Activated CD8-positive, alpha-beta memory T cell treated with anti-CD3 and anti-CD28 coated beads, Interleukin-2, amount 50 U/mL, for 24 hours (primary cell): ENCODE data around the gene GLCE.

Source experiments
- DNase-seq: peaks from one replicate; pipeline ENCODE4 v3.0.0-alpha.2; 2020; ENCODE audit errors: extremely low read depth

The GLCE gene

GRCh38 chr15:69206079-69206478 lies 45.6 kb downstream of the GLCE start:
- DNase-seq, result no peak

GRCh38 chr15:69209661-69210060 lies 49.2 kb downstream of the GLCE start:
- no peak for DNase-seq

GRCh38 chr15:69210574-69210973 lies 50.1 kb downstream of the GLCE start:
- no peak for DNase-seq

- no peak for DNase-seq
Measured at GRCh38 chr15:69213786-69214185, 53.4 kb downstream of the GLCE start.

GRCh38 chr15:69215314-69216035 lies 55.0 kb downstream of the GLCE start:
- DNase-seq, result no peak

GRCh38 chr15:69217381-69217780 lies 56.9 kb downstream of the GLCE start:
- DNase-seq, result no peak

- DNase-seq, result no peak
Measured at GRCh38 chr15:69219690-69220089, 59.3 kb downstream of the GLCE start.

GRCh38 chr15:69222002-69222474 lies 61.6 kb downstream of the GLCE start:
- no peak for DNase-seq

GRCh38 chr15:69223083-69223813 lies 62.8 kb downstream of the GLCE start:
- DNase-seq, result no peak

GRCh38 chr15:69224383-69224782 lies 63.9 kb downstream of the GLCE start:
- no peak for DNase-seq

GRCh38 chr15:69225355-69226022 lies 65.1 kb downstream of the GLCE start:
- DNase-seq, result no peak

GRCh38 chr15:69226023-69226355 lies 65.6 kb downstream of the GLCE start:
- DNase-seq, result no peak

- no peak for DNase-seq
Measured at GRCh38 chr15:69232144-69232543, 71.7 kb downstream of the GLCE start.

GRCh38 chr15:69232765-69233164 lies 72.3 kb downstream of the GLCE start:
- DNase-seq, result no peak

GRCh38 chr15:69234676-69235075 lies 74.2 kb downstream of the GLCE start:
- no peak for DNase-seq

GRCh38 chr15:69236505-69236904 lies 76.1 kb downstream of the GLCE start:
- no peak for DNase-seq

GRCh38 chr15:69237718-69238117 lies 77.3 kb downstream of the GLCE start:
- DNase-seq, result no peak

- no peak for DNase-seq
Measured at GRCh38 chr15:69244798-69245197, 84.4 kb downstream of the GLCE start.

GRCh38 chr15:69253156-69253555 lies 92.7 kb downstream of the GLCE start:
- no peak for DNase-seq

- DNase-seq, result no peak
Measured at GRCh38 chr15:69265347-69265955, 105.0 kb downstream of the GLCE start.

GRCh38 chr15:69271217-69271616 lies 110.8 kb downstream of the GLCE start:
- no peak for DNase-seq

GRCh38 chr15:69272139-69272538 lies 111.7 kb downstream of the GLCE start:
- DNase-seq, result no peak
